HepG2 (cell line): ENCODE results near the gene CCDC201. TPM values are rescaled to one million over a fixed set of nuclear protein-coding genes. Genes with fewer than 3 reads are reported as not detected.

Experiments
- AFF4 ChIP-seq: sonication (generic); formaldehyde crosslinking; IDR thresholded peaks from 2 replicates; pipeline ENCODE4 v1.4.0; 2020; ENCODE audit warnings: missing genetic modification reagents
- ARID5B ChIP-seq: IDR thresholded peaks from 2 replicates; pipeline ENCODE4 v1.4.0; 2020; ENCODE audit warnings: mild to moderate bottlenecking, missing genetic modification reagents
- ARNT2 ChIP-seq: sonication (generic); formaldehyde crosslinking; IDR thresholded peaks from 2 replicates; pipeline ENCODE4 v1.8.0; 2022; ENCODE audit warnings: mild to moderate bottlenecking, low read depth, missing genetic modification reagents, moderate library complexity
- BCL3 ChIP-seq: sonication (generic); formaldehyde crosslinking; IDR thresholded peaks from 2 replicates; pipeline ENCODE4 v1.5.1; 2020; ENCODE audit warnings: mild to moderate bottlenecking, missing genetic modification reagents, moderate library complexity
- NR2F1 ChIP-seq, 2 experiments: fragments of 450-650 bp in 1 of 2; formaldehyde crosslinking in 1 of 2; IDR thresholded peaks; 2 replicates each; pipeline versions ENCODE4 v1.5.0 to v1.6.1; 2016 to 2020; ENCODE audit warnings: mild to moderate bottlenecking in 1 of 2, missing compliant biosample characterization in 1 of 2, missing genetic modification reagents in 1 of 2, moderate library complexity in 1 of 2
- PAXIP1 ChIP-seq: sonication (generic); formaldehyde crosslinking; conservative IDR thresholded peaks from 2 replicates; pipeline ENCODE4 v1.4.0; 2020; ENCODE audit warnings: mild to moderate bottlenecking, missing genetic modification reagents, moderate library complexity
- POGK ChIP-seq: sonication (generic); formaldehyde crosslinking; conservative IDR thresholded peaks from 2 replicates; pipeline ENCODE4 v1.8.0; 2022; ENCODE audit warnings: mild to moderate bottlenecking, moderate library complexity, missing genetic modification reagents
- TFAP4 ChIP-seq: sonication (generic); IDR thresholded peaks from 2 replicates; pipeline ENCODE4 v1.6.1; 2016; ENCODE audit warnings: low read depth, borderline replicate concordance
- ZBTB1 ChIP-seq: sonication (generic); formaldehyde crosslinking; IDR thresholded peaks from 2 replicates; pipeline ENCODE4 v1.4.0; 2020; ENCODE audit warnings: missing genetic modification reagents, borderline replicate concordance
- ZNF160 ChIP-seq: sonication (generic); formaldehyde crosslinking; IDR thresholded peaks from 2 replicates; pipeline ENCODE4 v1.8.0; 2022; ENCODE audit warnings: mild to moderate bottlenecking, inconsistent platforms, missing genetic modification reagents
- ZNF225 ChIP-seq: sonication (generic); formaldehyde crosslinking; IDR thresholded peaks from 2 replicates; pipeline ENCODE4 v1.4.0; 2020; ENCODE audit warnings: mild to moderate bottlenecking, missing genetic modification reagents
- polyA plus RNA-seq, 8 experiments: library from polyadenylated mRNA; depleted of rRNA in 3 of 8; stranded (reverse) in 7 of 8; unstranded in 1 of 8; fragments of >200 nt; fragmentation: Illumina TruSeq in 4 of 8; extraction: Trizol in 4 of 8; gene quantifications; 2 replicates each; pipeline versions ENCODE4 v1.2.1 to v1.2.3, GENCODE V29; 2011 to 2016; ENCODE audit warnings: low read depth in 4 of 8, missing spikeins in 1 of 8, mixed read lengths in 1 of 8; ENCODE audit not compliant: insufficient read depth in 1 of 8
- total RNA-seq, 5 experiments: library from RNA; depleted of rRNA; stranded (reverse); fragments of >200 nt; fragmentation: Illumina TruSeq; extraction: Trizol; gene quantifications; 2 replicates each; pipeline ENCODE4 v1.2.3, GENCODE V29; 2016; ENCODE audit warnings: low read depth in 1 of 5

CCDC201 gene
- total and polyA plus RNA-seq, 2 of the 13 experiments (the other 11 are each of a cell fraction or from before 2014, with no cell fraction given) = 0.92 TPM; not detected in 1

GRCh38 chr7:45892407-45893035 is 19.6 kb upstream of the CCDC201 start (continued):
- TF ChIP-seq ARID5B (CRISPR knock-in tag) (peak; percentile 35), POGK (CRISPR knock-in tag) (0 out of 2 replicates have a peak, but pooled peaks have one; percentile 34), TFAP4 (0 out of 2 replicates have a peak, but pooled peaks have one; percentile 36), BCL3 (CRISPR knock-in tag) (no peak), PAXIP1 (CRISPR knock-in tag) (peak; percentile 12), ZBTB1 (CRISPR knock-in tag) (no peak), AFF4 (peak; percentile 94), NR2F1 (CRISPR knock-in tag; IDR thresholded peaks at IDR 0.05) (no peak), ARNT2 (peak; percentile 90; the same call in 1 of the 2 replicates), ZNF225 (CRISPR knock-in tag) (0 out of 2 replicates have a peak, but pooled peaks have one; percentile 41), ZNF160 (CRISPR knock-in tag) (peak; percentile 77; the same call in 1 of the 2 replicates)
